SU-DHL-6 (cell line): ENCODE data around the gene ZNF814.

ENCODE experiments used
- EZH2phosphoT487 ChIP-seq: fragments of 200-600 bp; sonication (generic), shearing (Covaris generic); conservative IDR thresholded peaks from 2 replicates; pipeline ENCODE4 v1.6.1; 2018; ENCODE audit warnings: mild to moderate bottlenecking, antibody characterized with exemption, low read length, moderate library complexity, mixed read lengths
- TF ChIP-seq, protein P1 (sequence below): fragments of 200-600 bp; sonication (generic); IDR thresholded peaks from one replicate; pipeline ENCODE4 v1.5.1; 2017; ENCODE audit warnings: antibody characterized with exemption, mild to moderate bottlenecking, low read length, moderate library complexity; ENCODE audit not compliant: insufficient read depth, poor library complexity, severe bottlenecking

- TF ChIP-seq, protein P1, sequence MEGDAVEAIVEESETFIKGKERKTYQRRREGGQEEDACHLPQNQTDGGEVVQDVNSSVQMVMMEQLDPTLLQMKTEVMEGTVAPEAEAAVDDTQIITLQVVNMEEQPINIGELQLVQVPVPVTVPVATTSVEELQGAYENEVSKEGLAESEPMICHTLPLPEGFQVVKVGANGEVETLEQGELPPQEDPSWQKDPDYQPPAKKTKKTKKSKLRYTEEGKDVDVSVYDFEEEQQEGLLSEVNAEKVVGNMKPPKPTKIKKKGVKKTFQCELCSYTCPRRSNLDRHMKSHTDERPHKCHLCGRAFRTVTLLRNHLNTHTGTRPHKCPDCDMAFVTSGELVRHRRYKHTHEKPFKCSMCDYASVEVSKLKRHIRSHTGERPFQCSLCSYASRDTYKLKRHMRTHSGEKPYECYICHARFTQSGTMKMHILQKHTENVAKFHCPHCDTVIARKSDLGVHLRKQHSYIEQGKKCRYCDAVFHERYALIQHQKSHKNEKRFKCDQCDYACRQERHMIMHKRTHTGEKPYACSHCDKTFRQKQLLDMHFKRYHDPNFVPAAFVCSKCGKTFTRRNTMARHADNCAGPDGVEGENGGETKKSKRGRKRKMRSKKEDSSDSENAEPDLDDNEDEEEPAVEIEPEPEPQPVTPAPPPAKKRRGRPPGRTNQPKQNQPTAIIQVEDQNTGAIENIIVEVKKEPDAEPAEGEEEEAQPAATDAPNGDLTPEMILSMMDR: no peak
- no peak for TF ChIP-seq EZH2phosphoT487
These were observed 73.4 kb downstream of the ZNF814 start for GRCh38 chr19:57815247-57816075.
